Esophagus squamous epithelium (tissue), 5 donors: ENCODE results near the gene CHRM1. TPM values are rescaled to one million over a fixed set of nuclear protein-coding genes. Genes with fewer than 3 reads are reported as not detected.

ENCODE experiments used
- DNase-seq: peaks from one replicate; lab custom pipeline; 2025; lab: John Stamatoyannopoulos, UW
- H3K27ac ChIP-seq, 4 donors: fragments of 200-600 bp; sonication (generic); one replicate each; pipeline ENCODE4 v1.5.1; 2016 to 2019; ENCODE audit warnings: mild to moderate bottlenecking in 1 of 4
- H3K27me3 ChIP-seq, 4 donors: fragments of 200-600 bp; sonication (generic); 1 replicate in 3 of 4; 2 replicates in 1 of 4; pipeline versions ENCODE4 v1.5.1 to v1.6.0; 2017 to 2021; ENCODE audit warnings: antibody characterized with exemption in 1 of 4
- H3K36me3 ChIP-seq, 3 donors: fragments of 200-600 bp; sonication (generic); one replicate each; pipeline ENCODE4 v1.5.1; 2016 to 2019
- H3K4me1 ChIP-seq, 3 donors: fragments of 200-600 bp; sonication (generic); one replicate each; pipeline ENCODE4 v1.5.1; 2017 to 2019
- H3K4me3 ChIP-seq, 4 donors: fragments of 200-600 bp; sonication (generic); 1 replicate in 3 of 4; 2 replicates in 1 of 4; pipeline ENCODE4 v1.5.1; 2016 to 2019; ENCODE audit warnings: mild to moderate bottlenecking in 2 of 4, moderate library complexity in 1 of 4
- H3K9me3 ChIP-seq, 3 donors: fragments of 200-600 bp; sonication (generic); one replicate each; pipeline ENCODE4 v1.5.1; 2016 to 2019
- POLR2A ChIP-seq, 4 donors: fragments of 450-650 bp; IDR thresholded peaks; one replicate each; pipeline ENCODE4 v1.6.1; 2017; ENCODE audit warnings: antibody characterized with exemption in 4 of 4, mild to moderate bottlenecking in 4 of 4, moderate library complexity in 3 of 4
- WGBS, 2 donors: methylation state at CpG; one replicate each; pipeline ENCODE4 v1.1.5; 2018; 5-methylcytosine and 5-hydroxymethylcytosine counted together
- intact Hi-C: fragments of 100-400 bp; cut with DNase I; formaldehyde crosslinking; loops from one replicate; pipeline ENCODE4 v1.15.0; 2022
- total RNA-seq, 4 donors: library from RNA; depleted of rRNA; stranded (reverse); fragments of >200 nt; gene quantifications; one replicate each; pipeline ENCODE4 v1.1.0, GENCODE V29; 2016
- TF ChIP-seq, protein P1 (sequence below), 6 experiments: fragments of 450-650 bp in 4 of 6; fragments of 200-600 bp in 2 of 6; sonication (generic) in 2 of 6; IDR thresholded peaks; one replicate each; pipeline ENCODE4 v1.5.1; 2016 to 2019; ENCODE audit warnings: antibody characterized with exemption in 6 of 6, mild to moderate bottlenecking in 4 of 6, moderate library complexity in 4 of 6
- donor health status: DM: yes; HTN: yes; CAD: no.

The CHRM1 gene
- total RNA-seq, 4 donors from 2014 or later = 0.30 to 0.73 TPM; not detected in 2

DNA sequence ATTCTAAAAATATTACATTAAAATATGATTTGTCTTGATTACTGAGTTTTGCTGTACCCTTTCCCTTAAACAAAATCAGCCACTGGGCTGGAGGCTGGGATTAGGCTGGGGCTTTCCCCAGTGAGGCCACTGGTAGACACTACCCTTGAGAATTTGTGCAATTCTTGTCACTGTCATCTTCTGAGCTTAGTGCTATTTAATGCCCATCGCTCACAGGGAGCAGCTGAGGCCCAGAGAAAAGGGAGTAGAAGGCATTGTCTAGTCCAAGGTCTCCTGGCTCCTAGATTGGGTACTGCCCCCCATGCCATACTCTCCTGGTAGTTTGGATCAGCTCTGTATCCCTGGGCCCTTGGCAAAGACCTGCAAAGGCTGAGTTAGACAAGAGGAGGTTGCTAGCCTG is 6.7 kb downstream of the CHRM1 start:
- DNase-seq = no peak
- H3K9me3 ChIP-seq = no peaks in the 10 kb centered on the region
- H3K27me3 ChIP-seq = no peaks in the 10 kb centered on the region
- peaks cover 2 to 8% (median 2%) of the 10 kb centered on the region in 3 donors for H3K4me1 ChIP-seq
- H3K4me3 ChIP-seq = no peak overlapping the region
- H3K27ac ChIP-seq = no peak overlapping the region
- no peaks in the 10 kb centered on the region for H3K36me3 ChIP-seq
- TF ChIP-seq POLR2A (IDR thresholded peaks at IDR 0.05) = no peak
- TF ChIP-seq, protein P1, sequence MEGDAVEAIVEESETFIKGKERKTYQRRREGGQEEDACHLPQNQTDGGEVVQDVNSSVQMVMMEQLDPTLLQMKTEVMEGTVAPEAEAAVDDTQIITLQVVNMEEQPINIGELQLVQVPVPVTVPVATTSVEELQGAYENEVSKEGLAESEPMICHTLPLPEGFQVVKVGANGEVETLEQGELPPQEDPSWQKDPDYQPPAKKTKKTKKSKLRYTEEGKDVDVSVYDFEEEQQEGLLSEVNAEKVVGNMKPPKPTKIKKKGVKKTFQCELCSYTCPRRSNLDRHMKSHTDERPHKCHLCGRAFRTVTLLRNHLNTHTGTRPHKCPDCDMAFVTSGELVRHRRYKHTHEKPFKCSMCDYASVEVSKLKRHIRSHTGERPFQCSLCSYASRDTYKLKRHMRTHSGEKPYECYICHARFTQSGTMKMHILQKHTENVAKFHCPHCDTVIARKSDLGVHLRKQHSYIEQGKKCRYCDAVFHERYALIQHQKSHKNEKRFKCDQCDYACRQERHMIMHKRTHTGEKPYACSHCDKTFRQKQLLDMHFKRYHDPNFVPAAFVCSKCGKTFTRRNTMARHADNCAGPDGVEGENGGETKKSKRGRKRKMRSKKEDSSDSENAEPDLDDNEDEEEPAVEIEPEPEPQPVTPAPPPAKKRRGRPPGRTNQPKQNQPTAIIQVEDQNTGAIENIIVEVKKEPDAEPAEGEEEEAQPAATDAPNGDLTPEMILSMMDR (IDR thresholded peaks at IDR 0.05) = no peak
- intact Hi-C loops = no loop called here
- WGBS, 2 donors = 100% methylated on average over 1 of the region's 1 CpG; no CpG with 5 or more reads in 1 of the 2 donors

DNA sequence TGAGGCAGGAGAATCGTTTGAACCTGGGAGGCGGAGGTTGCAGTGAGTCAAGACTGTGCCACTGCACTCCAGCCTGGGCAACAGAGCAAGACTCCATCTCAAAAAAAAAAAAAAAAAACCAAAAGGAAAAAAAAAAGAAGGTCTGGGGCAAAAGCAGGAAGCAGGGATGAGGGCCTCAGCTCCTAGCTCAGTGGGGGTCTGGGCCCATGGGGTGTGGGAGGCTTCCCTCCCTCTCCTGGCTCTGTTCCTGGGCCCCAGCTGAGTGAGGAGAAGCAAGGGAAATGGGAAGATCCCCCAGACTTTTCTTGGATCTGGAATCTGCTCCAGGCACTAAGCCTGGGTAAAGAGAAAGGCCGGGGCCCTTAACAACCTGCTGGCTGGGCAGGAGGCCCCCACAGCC is 8.9 kb downstream of the CHRM1 start:
- H3K36me3 ChIP-seq = no peaks in the 10 kb centered on the region
- intact Hi-C loops = no loop called here
- TF ChIP-seq, protein P1 (IDR thresholded peaks at IDR 0.05) = no peak
- TF ChIP-seq POLR2A (IDR thresholded peaks at IDR 0.05) = no peak
- H3K9me3 ChIP-seq = no peaks in the 10 kb centered on the region
- H3K27ac ChIP-seq = no peak overlapping the region
- peaks cover 12 to 22% (median 13%) of the 10 kb centered on the region in 3 donors for H3K4me1 ChIP-seq
- H3K4me3 ChIP-seq = no peak overlapping the region
- no peaks in the 10 kb centered on the region for H3K27me3 ChIP-seq
- DNase-seq = no peak
- 79 to 94% methylated on average over 2 of the region's 3 CpGs for WGBS, 2 donors

DNA sequence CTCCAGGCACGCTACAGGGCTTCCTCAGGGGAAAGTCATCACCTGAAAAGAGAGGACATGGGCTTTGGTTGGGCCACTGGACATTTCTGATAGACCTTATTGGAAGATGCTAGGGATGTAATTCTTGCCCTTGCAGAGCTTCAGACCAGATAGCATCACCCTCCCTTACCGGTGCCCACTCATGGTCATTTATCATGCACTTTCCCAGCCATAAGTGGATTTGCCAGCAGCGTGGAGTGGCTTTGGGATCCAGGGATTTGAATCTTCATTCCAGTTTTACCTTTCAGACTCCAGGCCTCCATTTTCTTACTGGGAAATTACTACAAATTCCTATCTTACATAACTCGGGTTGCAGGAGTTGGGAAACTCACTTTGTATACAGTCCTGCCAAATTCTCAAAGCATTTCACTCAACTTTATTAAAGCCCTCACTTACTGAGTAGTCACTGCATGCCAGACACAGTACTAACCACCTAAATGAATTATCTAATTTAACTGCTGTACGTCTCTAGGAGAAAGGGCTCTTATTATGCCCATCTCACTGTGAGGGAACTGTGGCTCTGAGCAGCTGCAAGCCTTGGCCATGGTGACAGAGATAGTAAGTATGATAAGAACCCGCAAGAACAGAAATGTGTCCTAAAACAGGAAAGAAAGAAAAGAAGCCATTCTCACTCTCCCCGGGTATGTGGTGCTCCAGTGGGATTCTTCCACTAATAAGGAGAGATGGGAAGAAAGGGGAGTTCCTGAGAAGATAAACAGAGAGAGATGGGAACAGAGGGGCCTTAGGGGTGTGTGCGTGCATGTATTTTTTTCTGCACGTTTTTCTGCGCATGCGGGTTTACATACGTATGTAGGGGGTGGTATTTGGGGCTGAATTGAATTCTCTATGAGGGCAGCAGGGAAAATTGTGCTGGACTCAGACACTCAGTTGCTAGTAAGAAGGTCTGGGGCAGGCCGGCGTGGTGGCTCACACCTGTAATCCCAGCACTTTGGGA is 9.7 kb downstream of the CHRM1 start:
- Histone ChIP-seq H3K36me3 (no peaks in the 10 kb centered on the region), H3K27me3 (no peaks in the 10 kb centered on the region), H3K27ac (no peak overlapping the region), H3K9me3 (no peaks in the 10 kb centered on the region), H3K4me3 (no peak overlapping the region), H3K4me1 (peaks cover 12 to 22% (median 13%) of the 10 kb centered on the region in 3 donors)
- WGBS, 2 donors = 82% methylated on average over 11 to 12 of the region's 14 CpGs
- TF ChIP-seq POLR2A (IDR thresholded peaks at IDR 0.05) = no peak
- TF ChIP-seq, protein P1 (IDR thresholded peaks at IDR 0.05) = no peak
- intact Hi-C loops = no loop called here
- no peak for DNase-seq

GRCh38 chr11:62910141-62910882 is 10.9 kb downstream of the CHRM1 start:
- no peak for DNase-seq
- Histone ChIP-seq H3K9me3 (no peaks in the 10 kb centered on the region), H3K4me1 (peaks cover 12 to 33% (median 13%) of the 10 kb centered on the region in 3 donors), H3K27me3 (peaks cover 0 to 5% (median 0%) of the 10 kb centered on the region in 4 donors), H3K4me3 (no peak overlapping the region), H3K27ac (no peak overlapping the region), H3K36me3 (no peaks in the 10 kb centered on the region)
- intact Hi-C loops = no loop called here
- TF ChIP-seq, protein P1 (IDR thresholded peaks at IDR 0.05) = no peak
- no peak for TF ChIP-seq POLR2A (IDR thresholded peaks at IDR 0.05)
- WGBS, 2 donors = 84 to 88% methylated on average over 9 to 13 of the region's 27 CpGs
